ENCODE results near the gene LRRC9.

DNA sequence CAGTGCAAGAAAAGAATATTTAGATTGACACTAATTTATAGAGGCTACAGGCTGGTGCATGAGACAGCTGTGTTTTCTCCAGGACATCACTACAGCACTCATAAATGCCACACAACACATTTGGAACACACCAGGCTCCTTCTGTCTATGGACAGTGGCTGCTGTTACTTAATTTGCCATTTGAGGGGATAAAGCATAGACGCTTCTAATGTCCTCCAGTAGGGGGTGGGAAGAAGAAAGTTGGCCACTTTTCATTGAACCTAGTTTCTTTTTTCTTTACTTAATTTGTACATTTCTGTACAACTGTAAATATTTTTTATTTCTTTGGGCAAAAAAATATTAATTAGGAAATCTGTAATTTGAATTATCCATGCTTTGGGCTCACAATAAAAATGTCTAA, 37.0 kb upstream of the LRRC9 start:
- TF ChIP-seq HNRNPUL1 (IDR thresholded peaks at IDR 0.05; ENCODE audit: low read depth, low read length) (no peak), POLR2AphosphoS5 (IDR thresholded peaks at IDR 0.05; ENCODE audit: low read depth, low read length) (no peak), EZH2 (conservative IDR thresholded peaks at IDR 0.05; ENCODE audit: low read depth, low read length) (no peak), RFX5 (IDR thresholded peaks at IDR 0.05; ENCODE audit: low read depth, low read length) (no peak), SMC3 (IDR thresholded peaks at IDR 0.05; ENCODE audit: low read length) (no peak), ZFP36 (IDR thresholded peaks at IDR 0.05; ENCODE audit: borderline replicate concordance, low read depth, low read length, partially characterized antibody) (no peak), SP2 (CRISPR knock-in tag; IDR thresholded peaks at IDR 0.05) (no peak), CHD2 (IDR thresholded peaks at IDR 0.05; ENCODE audit: low read depth, low read length) (no peak), EED (CRISPR knock-in tag; IDR thresholded peaks at IDR 0.05) (no peak)
- TF ChIP-seq, protein P1, sequence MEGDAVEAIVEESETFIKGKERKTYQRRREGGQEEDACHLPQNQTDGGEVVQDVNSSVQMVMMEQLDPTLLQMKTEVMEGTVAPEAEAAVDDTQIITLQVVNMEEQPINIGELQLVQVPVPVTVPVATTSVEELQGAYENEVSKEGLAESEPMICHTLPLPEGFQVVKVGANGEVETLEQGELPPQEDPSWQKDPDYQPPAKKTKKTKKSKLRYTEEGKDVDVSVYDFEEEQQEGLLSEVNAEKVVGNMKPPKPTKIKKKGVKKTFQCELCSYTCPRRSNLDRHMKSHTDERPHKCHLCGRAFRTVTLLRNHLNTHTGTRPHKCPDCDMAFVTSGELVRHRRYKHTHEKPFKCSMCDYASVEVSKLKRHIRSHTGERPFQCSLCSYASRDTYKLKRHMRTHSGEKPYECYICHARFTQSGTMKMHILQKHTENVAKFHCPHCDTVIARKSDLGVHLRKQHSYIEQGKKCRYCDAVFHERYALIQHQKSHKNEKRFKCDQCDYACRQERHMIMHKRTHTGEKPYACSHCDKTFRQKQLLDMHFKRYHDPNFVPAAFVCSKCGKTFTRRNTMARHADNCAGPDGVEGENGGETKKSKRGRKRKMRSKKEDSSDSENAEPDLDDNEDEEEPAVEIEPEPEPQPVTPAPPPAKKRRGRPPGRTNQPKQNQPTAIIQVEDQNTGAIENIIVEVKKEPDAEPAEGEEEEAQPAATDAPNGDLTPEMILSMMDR (CRISPR knock-in tag; IDR thresholded peaks at IDR 0.05), result no peak

All from HepG2 (cell line).